GM23338 (cell line): ENCODE data around the gene PSMB5. TPM values are rescaled to one million over a fixed set of nuclear protein-coding genes. Genes with fewer than 3 reads are reported as not detected.

Source experiments
- ATAC-seq: fragments of 200-7000 bp; cut with Tn5 transposase; 3 replicates; pipeline ENCODE4 v1.9.1; 2020
- DNase-seq: peaks from one replicate; pipeline ENCODE4 v3.0.0-alpha.2; 2015; ENCODE audit warnings: low spot score
- H2AFZ ChIP-seq: fragments of 200-600 bp; sonication (generic); 2 replicates; pipeline ENCODE4 v1.8.0; 2016; ENCODE audit warnings: antibody characterized with exemption, mild to moderate bottlenecking, moderate library complexity
- H3F3A ChIP-seq: fragments of 200-600 bp; sonication (generic); replicated peaks from 2 replicates; pipeline ENCODE4 v1.8.0; 2017; ENCODE audit warnings: antibody characterized with exemption, mixed run types, low read depth
- H3K27ac ChIP-seq: fragments of 200-600 bp; sonication (generic); 2 replicates; pipeline ENCODE4 v1.6.1; 2016; ENCODE audit warnings: low read depth
- H3K27me3 ChIP-seq: fragments of 200-600 bp; sonication (generic); 2 replicates; pipeline ENCODE4 v1.8.0; 2016; ENCODE audit warnings: mild to moderate bottlenecking, mixed run types, moderate library complexity; ENCODE audit not compliant: insufficient read depth
- H3K36me3 ChIP-seq: fragments of 200-600 bp; sonication (generic); 2 replicates; pipeline ENCODE4 v1.8.0; 2016; ENCODE audit warnings: mild to moderate bottlenecking; ENCODE audit not compliant: insufficient read depth
- H3K4me1 ChIP-seq: fragments of 200-600 bp; sonication (generic); 2 replicates; pipeline ENCODE4 v1.8.0; 2016; ENCODE audit warnings: mild to moderate bottlenecking, moderate library complexity; ENCODE audit not compliant: insufficient read depth
- H3K4me2 ChIP-seq: fragments of 200-600 bp; sonication (generic); 2 replicates; pipeline ENCODE4 v1.7.1; 2017; ENCODE audit warnings: mixed run types
- H3K4me3 ChIP-seq: fragments of 200-600 bp; sonication (generic); 2 replicates; pipeline ENCODE4 v1.6.1; 2016; ENCODE audit warnings: mixed run types
- H3K79me2 ChIP-seq: fragments of 200-600 bp; sonication (generic); replicated peaks from 2 replicates; pipeline ENCODE4 v1.8.0; 2017; ENCODE audit warnings: mild to moderate bottlenecking; ENCODE audit not compliant: insufficient read depth
- H3K9me2 ChIP-seq: fragments of 200-600 bp; sonication (generic); 2 replicates; pipeline ENCODE4 v1.8.0; 2017; ENCODE audit not compliant: insufficient read depth
- H4K20me1 ChIP-seq: fragments of 200-600 bp; sonication (generic); replicated peaks from 2 replicates; pipeline ENCODE4 v1.8.0; 2017; ENCODE audit warnings: mild to moderate bottlenecking; ENCODE audit not compliant: insufficient read depth
- H3K27ac Mint-ChIP-seq: 2 replicates; pipeline ENCODE4 v1.8.0; 2020; ENCODE audit warnings: inconsistent platforms, mild to moderate bottlenecking, moderate library complexity, mixed read lengths
- H3K27me3 Mint-ChIP-seq: 3 replicates; pipeline ENCODE4 v1.8.0; 2022; ENCODE audit warnings: low read depth, mild to moderate bottlenecking, moderate library complexity, mixed read lengths, inconsistent platforms; ENCODE audit not compliant: insufficient read depth, poor library complexity
- H3K36me3 Mint-ChIP-seq: 3 replicates; pipeline ENCODE4 v1.8.0; 2021; ENCODE audit warnings: low read depth, mild to moderate bottlenecking, inconsistent platforms, moderate library complexity, mixed read lengths
- H3K4me1 Mint-ChIP-seq: 3 replicates; pipeline ENCODE4 v1.8.0; 2020; ENCODE audit warnings: mild to moderate bottlenecking, inconsistent platforms, mixed read lengths
- H3K4me3 Mint-ChIP-seq: 3 replicates; pipeline ENCODE4 v1.8.0; 2021; ENCODE audit warnings: moderate library complexity, mild to moderate bottlenecking, inconsistent platforms, mixed read lengths
- H3K9me3 Mint-ChIP-seq: 3 replicates; pipeline ENCODE4 v1.8.0; 2020; ENCODE audit warnings: moderate library complexity, mild to moderate bottlenecking, inconsistent platforms, mixed read lengths
- CREB1 ChIP-seq: fragments of 250-450 bp; sonication (Bioruptor Pico); IDR thresholded peaks from 2 replicates; pipeline ENCODE4 v1.5.0; 2020; ENCODE audit warnings: low read depth, mild to moderate bottlenecking, moderate library complexity
- ETS1 ChIP-seq: IDR thresholded peaks from 2 replicates; pipeline ENCODE4 v1.6.1; 2016; ENCODE audit warnings: antibody characterized with exemption
- NANOG ChIP-seq: IDR thresholded peaks from 2 replicates; pipeline ENCODE4 v1.6.1; 2016; ENCODE audit warnings: antibody characterized with exemption, borderline replicate concordance
- STAT1 ChIP-seq: IDR thresholded peaks from one replicate; pipeline ENCODE4 v1.6.1; 2016; ENCODE audit warnings: antibody characterized with exemption; ENCODE audit not compliant: unreplicated experiment
- ZNF114 ChIP-seq: fragments of 250-450 bp; sonication (Bioruptor Pico); IDR thresholded peaks from 2 replicates; pipeline ENCODE4 v1.5.0; 2020; ENCODE audit warnings: mild to moderate bottlenecking, moderate library complexity
- ZNF331 ChIP-seq: fragments of 250-450 bp; sonication (Bioruptor Pico); IDR thresholded peaks from 2 replicates; pipeline ENCODE4 v1.5.0; 2020; ENCODE audit warnings: low read depth, mild to moderate bottlenecking, moderate library complexity
- ZNF462 ChIP-seq: fragments of 250-450 bp; sonication (Bioruptor Pico); IDR thresholded peaks from 2 replicates; pipeline ENCODE4 v1.5.0; 2020; ENCODE audit warnings: mild to moderate bottlenecking, moderate library complexity
- polyA plus RNA-seq: library from polyadenylated mRNA; unstranded; fragments of >200 nt; fragmentation: Nextera tagmentation; extraction: Ambion mirVana; gene quantifications from 2 replicates; pipeline ENCODE4 v1.2.1, GENCODE V29; 2016
- total RNA-seq: library from RNA; depleted of rRNA; stranded (reverse); fragments of >200 nt; shearing (Covaris generic); gene quantifications from 2 replicates; pipeline ENCODE4 v1.2.3, GENCODE V29; 2014

Gene PSMB5
- total and polyA plus RNA-seq, 2 experiments from 2014 or later: 265 to 341 TPM

GRCh38 chr14:22985894-22986507 lies 48.7 kb downstream of the PSMB5 start:
- peaks cover 12% of the 10 kb centered on the region for H3K27me3 ChIP-seq
- DNase-seq (no peak), ATAC-seq (no peak)
- no peak for TF ChIP-seq ZNF462
- no peak for TF ChIP-seq STAT1
- no peak for TF ChIP-seq ZNF114 (CRISPR knock-in tag)
- no peak for TF ChIP-seq ZNF331 (CRISPR knock-in tag)
- no peak for TF ChIP-seq CREB1 (CRISPR knock-in tag)
- TF ChIP-seq ETS1: no peak
- TF ChIP-seq NANOG: no peak
- no peaks in the 10 kb centered on the region; the same call in 1 of the 2 replicates for H4K20me1 ChIP-seq
- Mint-ChIP-seq H3K4me3 (no peak overlapping the region), H3K27me3 (peaks cover 8% of the 10 kb centered on the region), H3K4me1 (peaks cover 5% of the 10 kb centered on the region; the same call in 2 of the 3 replicates), H3K27ac (no peak overlapping the region), H3K36me3 (peaks cover 15% of the 10 kb centered on the region), H3K9me3 (peaks cover 14% of the 10 kb centered on the region; the same call in 2 of the 3 replicates)
- 0 out of 2 replicates have a peak overlapping the region, but pooled peaks have one; percentile 1 for H3K27ac ChIP-seq
- H3K36me3 ChIP-seq: no peaks in the 10 kb centered on the region
- no peak overlapping the region for H2AFZ ChIP-seq
- H3F3A ChIP-seq: 0 out of 2 replicates have a peak, but pooled peaks cover 6% of the 10 kb centered on the region
- H3K4me3 ChIP-seq: no peak overlapping the region
- H3K4me1 ChIP-seq: 0 out of 2 replicates have a peak, but pooled peaks cover 5% of the 10 kb centered on the region
- peaks cover 11% of the 10 kb centered on the region for H3K79me2 ChIP-seq
- H3K9me2 ChIP-seq: no peaks in the 10 kb centered on the region
- H3K4me2 ChIP-seq: no peak overlapping the region
